CD4-positive, alpha-beta T cell treated with Interferon alpha-2 for 1 hour (primary cell): Measurements from ENCODE around the gene GUCY1A2.
"Not testable (repeated sequence)": the region's sequence is repeated elsewhere in the genome, so short reads cannot be mapped to it uniquely, and the experiment has no call there.

Experiments used
- DNase-seq, 2 donors: peaks; one replicate each; pipeline ENCODE4 v3.0.0-alpha.2; 2020 to 2022

Gene GUCY1A2, protein sequence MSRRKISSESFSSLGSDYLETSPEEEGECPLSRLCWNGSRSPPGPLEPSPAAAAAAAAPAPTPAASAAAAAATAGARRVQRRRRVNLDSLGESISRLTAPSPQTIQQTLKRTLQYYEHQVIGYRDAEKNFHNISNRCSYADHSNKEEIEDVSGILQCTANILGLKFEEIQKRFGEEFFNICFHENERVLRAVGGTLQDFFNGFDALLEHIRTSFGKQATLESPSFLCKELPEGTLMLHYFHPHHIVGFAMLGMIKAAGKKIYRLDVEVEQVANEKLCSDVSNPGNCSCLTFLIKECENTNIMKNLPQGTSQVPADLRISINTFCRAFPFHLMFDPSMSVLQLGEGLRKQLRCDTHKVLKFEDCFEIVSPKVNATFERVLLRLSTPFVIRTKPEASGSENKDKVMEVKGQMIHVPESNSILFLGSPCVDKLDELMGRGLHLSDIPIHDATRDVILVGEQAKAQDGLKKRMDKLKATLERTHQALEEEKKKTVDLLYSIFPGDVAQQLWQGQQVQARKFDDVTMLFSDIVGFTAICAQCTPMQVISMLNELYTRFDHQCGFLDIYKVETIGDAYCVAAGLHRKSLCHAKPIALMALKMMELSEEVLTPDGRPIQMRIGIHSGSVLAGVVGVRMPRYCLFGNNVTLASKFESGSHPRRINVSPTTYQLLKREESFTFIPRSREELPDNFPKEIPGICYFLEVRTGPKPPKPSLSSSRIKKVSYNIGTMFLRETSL

GRCh38 chr11:107018219-107018901 is at the start of gene GUCY1A2:
Gene GUCY1A2 (minus strand): TSS chr11:107018476. CDS start chr11:107018055, 421 bp downstream.
- DNase-seq, result no peak

DNA sequence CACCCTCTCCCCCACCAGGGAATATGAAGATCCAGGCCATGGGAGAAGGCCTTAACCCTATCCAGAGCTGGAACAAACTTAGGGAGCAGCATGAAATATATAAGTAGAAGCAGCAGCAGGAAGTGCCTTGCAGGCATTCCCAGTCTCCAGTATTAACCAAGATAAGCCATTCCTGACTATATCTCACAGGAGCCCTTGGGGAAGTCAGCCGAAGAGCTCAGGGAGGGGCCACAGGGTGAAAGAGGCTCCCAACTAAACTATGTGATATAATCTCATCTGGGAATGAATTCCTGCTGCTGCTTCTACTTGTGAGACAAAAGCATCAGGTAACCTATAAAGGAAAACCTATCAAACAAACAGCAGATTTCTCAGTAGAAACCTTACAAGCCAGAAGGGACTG is 36.1 kb upstream of the GUCY1A2 start:
- DNase-seq, result no peak

GRCh38 chr11:107051332-107051731 is 33.1 kb upstream of the GUCY1A2 start:
- not testable (repeated sequence) for DNase-seq

- DNase-seq, result not testable (repeated sequence)
Observed at GRCh38 chr11:107050899-107051298, 32.6 kb upstream of the GUCY1A2 start.

DNA sequence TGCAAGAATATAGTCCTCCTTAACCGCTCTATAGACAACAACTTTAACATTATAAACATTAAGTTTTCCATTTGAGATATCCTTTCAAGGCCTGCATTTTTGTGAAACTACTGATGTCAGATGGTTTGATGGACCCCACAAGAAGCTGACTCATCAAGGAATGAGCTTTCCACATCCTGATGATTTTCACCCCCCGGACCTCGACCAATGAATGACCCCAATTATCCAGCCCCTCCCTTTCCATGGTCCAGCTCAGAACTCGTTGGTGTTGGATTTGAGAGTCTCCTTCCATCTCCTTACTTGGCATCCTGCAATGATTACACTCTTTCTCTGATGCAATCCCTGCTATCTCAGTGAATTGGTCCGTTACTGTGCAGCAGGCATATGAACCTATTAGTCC is 31.8 kb upstream of the GUCY1A2 start:
- no peak for DNase-seq

DNA sequence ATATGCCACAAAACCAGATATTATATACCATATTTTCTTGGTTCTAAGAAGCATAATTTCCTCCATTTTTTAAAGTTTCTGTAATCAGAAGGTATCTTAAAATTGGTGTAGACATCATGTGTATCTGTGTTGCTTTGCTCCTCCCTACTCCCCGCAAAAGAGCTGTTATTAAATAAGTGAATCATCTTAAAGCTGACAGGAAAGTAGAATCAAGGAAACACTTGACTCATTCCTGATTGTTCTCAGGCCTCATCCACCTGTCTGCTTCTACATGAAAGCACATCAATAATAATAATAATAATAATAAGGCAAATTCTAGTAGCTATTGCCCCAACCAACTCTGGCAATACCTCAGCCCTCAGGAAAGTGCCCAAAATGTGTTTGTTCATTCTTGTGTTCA is 26.2 kb upstream of the GUCY1A2 start:
- DNase-seq, result no peak

- DNase-seq, result no peak
Observed at GRCh38 chr11:107043242-107044006, 25.1 kb upstream of the GUCY1A2 start.

- DNase-seq, result no peak
Observed at GRCh38 chr11:107042748-107043147, 24.5 kb upstream of the GUCY1A2 start.

DNA sequence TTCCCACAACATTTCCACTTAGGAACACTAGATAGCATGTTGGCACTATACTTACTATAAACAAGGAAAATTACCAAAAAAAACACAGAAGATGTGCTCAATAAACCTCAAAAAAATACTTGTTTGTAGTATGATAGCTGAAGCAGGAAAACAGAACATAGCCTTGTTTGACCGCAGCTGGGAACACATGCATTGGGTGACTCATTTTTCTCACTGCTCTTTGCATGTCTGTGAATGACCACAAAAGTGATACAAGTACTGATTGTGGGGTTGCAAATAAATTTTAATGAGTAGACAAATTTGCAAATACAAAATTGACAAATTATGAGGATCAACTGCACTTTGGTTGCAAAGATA is 22.8 kb upstream of the GUCY1A2 start:
- no peak for DNase-seq

DNA sequence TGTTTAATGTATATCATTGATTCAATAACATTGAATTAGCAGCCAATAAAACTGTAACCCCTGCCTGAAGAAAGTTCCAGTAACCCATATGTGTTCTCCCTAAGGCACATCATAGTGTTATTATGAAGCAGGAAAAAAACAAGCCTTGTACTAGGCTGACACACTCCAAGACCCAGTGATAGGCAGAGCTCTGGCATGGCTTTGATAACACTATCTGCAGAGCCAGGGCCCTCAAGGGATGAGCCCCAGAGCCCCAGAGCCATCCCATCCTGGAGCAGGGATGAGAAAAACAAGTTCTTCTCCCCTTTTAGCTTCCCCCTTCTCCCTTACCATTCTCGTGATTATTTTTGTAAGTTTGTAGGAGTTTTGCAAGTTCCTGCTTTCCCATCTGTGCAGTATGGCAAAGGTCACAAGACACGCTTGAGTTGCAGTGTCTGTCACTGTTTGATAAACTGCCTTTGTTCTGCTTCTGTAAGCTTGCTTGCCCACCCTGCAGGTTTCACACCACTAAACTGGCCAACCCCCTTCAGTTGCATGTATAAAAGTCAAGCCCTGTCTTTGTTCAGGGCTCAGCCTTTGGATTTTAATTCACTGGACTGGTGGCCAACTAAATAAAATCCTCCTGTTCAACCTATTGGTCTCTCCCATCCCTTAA is 22.3 kb upstream of the GUCY1A2 start:
- no peak for DNase-seq

GRCh38 chr11:107025673-107026072 is 7.4 kb upstream of the GUCY1A2 start:
- no peak for DNase-seq

DNA sequence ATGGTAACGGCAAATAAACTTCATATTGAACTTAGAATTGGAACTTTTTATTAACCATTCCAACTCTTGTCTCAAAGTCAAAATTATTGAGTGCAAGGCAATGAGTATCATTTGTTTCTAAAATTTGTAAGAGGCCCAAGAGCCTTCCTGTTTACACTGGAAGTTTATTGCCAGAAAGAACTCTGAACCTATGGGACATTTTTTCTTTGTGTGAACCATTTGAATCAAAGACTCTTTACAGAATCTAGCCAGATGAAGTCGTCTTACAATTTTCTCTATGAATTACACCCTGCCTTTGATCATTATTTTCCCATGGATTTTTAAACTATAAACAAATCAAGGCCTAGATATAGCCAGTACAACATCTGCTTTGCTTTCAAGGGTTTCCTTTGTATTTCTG is 2.3 kb upstream of the GUCY1A2 start:
- DNase-seq, result no peak

DNA sequence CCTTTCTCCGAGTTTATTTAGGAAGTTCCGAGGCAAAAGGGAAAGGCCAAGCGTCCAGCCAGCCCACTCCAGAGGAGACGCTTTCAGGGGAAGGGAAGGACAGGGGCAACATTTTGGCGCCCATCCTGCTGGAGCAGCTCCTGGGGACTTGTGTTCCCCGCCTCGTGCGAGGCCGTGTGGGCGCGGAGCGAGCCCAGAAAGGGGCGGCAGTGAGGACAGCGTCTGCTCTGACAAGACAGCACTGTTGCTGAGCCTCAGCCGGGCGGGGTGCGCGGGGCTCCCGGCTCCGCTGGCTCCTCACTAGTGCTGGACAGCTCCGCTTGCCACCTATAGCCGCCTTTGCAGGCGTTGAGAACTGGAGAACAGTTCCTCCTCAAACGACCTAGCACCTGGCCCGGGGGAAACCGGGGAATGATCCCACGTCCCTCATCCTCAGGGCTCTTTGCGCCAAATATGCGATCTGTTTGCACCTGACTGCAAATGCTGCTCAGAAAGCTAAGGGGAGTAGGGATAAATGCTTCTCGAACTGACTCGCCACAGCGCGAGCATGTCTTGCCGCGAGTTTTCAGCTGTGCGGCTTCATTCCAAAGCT is 722 bp upstream of the GUCY1A2 start:
- DNase-seq, result no peak

DNA sequence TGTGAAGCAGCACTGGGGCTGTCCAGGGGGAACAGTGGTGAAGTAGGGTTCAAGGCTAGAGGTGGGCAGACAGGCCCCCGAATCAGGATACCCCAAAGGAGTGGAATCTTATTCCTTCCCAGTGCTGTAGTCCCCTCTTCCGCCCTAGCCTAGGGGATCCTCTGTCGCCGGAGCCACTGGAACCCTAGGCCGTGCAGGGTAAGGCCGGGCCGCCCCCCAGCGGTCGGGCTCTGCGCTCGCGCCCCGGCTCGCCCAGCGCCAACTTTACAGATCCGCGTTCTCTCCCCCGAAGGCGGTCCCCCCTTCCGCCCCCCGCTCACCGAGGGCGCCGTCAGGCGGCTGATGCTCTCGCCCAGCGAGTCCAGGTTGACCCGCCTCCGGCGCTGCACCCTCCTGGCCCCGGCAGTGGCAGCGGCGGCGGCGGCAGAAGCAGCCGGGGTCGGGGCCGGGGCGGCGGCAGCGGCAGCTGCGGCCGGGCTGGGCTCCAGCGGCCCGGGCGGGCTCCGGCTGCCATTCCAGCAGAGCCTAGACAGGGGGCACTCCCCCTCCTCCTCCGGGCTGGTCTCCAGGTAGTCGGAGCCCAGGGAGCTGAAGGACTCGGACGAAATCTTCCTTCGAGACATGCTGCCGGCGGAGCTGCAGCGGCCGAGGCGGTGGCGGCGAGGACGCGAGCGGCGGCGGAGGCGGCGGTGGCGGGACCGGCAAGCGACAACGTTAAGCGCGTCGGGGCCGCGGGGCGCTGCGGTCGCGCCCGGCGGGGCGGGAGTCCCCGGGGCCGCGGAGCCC is 650 bp downstream of the GUCY1A2 start:
- no peak for DNase-seq

DNA sequence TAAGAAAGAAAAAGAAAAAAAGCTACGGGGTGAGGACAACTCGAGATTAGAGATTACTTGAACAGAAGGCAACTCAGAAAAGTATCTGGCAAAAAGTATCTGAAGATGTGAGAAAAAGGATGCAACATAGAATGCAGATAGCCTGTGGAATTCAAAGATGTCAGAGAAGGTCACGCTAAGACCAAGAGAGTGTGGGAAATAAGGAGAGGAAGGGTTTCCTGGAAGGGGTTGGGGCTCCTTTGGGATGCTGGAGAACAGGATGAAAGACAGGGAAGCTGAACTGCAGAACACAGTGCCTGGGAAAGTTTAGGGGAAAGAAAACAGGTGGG is 1.2 kb downstream of the GUCY1A2 start:
- DNase-seq, result no peak

GRCh38 chr11:107014871-107015270 is 3.4 kb downstream of the GUCY1A2 start:
- no peak for DNase-seq

DNA sequence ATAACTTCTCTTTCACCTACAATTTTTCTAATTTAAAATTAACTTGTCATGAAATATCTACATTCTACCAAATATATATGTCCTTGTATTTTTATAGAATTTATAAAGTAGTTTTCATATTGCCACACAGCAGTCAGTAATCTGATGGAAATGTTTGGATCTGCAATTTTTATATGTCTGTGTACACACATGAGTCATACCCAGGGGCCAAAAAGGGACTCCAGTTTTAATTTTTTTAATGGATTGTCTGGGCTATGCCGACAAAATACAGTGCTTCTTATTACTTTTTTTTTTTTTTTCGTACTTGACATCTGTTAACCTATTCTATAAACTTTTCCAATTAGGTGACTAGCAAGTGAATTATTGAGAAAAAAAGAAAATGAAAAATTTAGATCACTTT is 6.3 kb downstream of the GUCY1A2 start:
- DNase-seq, result no peak

- DNase-seq, result no peak
Observed at GRCh38 chr11:107009190-107009589, 9.1 kb downstream of the GUCY1A2 start.

DNA sequence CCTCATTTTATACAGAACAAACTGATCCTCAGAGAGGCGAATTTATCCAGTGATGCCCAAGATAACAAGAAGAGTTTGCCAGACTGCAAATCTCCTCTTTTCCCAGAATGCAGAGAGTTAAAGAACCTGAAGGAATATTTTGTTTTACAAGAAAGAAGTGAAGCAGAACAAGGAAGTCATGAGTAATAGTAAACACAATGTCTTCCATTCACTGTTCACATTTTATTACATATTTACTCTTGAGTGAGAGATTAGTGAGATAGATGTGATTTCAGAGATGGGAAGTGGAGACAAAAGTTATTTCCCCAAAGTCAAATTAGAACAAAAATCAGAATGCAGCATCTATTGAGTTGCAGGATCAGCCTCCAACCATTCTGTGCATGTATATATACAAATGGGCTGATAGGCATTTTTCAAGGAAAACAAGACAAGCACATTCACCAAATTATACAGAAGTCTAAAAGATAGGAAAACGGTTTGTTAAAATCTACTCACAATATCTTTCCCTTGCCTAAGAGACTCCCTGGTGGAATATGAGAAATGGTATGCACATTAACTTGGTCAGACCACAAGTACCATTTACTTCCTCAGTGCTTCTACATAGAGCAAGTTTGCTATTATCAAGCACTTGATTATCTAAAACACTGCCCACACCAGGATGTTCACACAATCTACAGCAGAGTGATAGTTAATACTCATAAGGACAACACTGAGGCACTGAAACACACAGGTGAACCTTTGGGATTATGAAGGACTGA is 12.0 kb downstream of the GUCY1A2 start:
- no peak for DNase-seq

- no peak for DNase-seq
Observed at GRCh38 chr11:106999196-106999595, 19.1 kb downstream of the GUCY1A2 start.

DNA sequence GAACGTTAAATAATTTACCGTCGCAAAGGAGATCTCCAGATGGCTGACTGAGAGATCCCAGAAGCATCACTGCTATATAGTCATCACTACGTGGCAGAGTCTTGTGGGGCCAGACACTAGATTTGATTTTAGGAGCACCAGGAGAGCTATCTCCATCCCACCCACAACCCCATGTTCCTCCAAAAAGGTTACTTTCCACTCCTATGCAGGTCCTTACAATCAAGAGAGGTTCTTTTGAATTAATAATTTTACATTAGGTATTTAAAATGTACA is 19.4 kb downstream of the GUCY1A2 start:
- no peak for DNase-seq
